GM10266 (cell line): ENCODE data around the gene AKAP6.

Experiments used
- DNase-seq: peaks from one replicate; pipeline ENCODE4 v3.0.0; 2012; ENCODE audit errors: extremely low spot score
- TF ChIP-seq, protein P1 (sequence below): IDR thresholded peaks from 2 replicates; pipeline ENCODE4 v1.5.1; 2012; ENCODE audit warnings: mild to moderate bottlenecking, low read depth; ENCODE audit not compliant: control insufficient read depth, insufficient read depth; ENCODE audit errors: missing control alignments

The AKAP6 gene

DNA sequence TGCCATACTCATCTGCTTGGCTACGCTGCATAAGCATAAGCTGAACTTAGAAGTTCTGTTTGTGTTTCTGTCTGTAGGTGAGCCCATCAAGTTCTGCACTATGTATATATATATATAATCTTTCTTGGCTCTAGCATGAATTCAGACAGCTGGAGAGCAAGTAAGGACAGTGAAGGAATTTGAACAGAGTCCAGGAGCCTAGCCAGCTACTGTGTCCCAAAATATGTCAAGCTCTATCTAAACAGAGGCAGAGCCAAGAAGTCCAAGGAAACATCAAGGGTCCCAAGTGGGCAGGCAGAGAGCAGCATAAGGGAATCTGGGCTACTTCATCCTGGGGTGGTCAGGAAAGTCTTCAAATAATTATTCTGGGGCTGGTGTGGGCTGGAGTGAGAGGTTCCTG is 491.1 kb downstream of the AKAP6 start:
- TF ChIP-seq, protein P1, sequence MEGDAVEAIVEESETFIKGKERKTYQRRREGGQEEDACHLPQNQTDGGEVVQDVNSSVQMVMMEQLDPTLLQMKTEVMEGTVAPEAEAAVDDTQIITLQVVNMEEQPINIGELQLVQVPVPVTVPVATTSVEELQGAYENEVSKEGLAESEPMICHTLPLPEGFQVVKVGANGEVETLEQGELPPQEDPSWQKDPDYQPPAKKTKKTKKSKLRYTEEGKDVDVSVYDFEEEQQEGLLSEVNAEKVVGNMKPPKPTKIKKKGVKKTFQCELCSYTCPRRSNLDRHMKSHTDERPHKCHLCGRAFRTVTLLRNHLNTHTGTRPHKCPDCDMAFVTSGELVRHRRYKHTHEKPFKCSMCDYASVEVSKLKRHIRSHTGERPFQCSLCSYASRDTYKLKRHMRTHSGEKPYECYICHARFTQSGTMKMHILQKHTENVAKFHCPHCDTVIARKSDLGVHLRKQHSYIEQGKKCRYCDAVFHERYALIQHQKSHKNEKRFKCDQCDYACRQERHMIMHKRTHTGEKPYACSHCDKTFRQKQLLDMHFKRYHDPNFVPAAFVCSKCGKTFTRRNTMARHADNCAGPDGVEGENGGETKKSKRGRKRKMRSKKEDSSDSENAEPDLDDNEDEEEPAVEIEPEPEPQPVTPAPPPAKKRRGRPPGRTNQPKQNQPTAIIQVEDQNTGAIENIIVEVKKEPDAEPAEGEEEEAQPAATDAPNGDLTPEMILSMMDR, result no peak
- no peak for DNase-seq

DNA sequence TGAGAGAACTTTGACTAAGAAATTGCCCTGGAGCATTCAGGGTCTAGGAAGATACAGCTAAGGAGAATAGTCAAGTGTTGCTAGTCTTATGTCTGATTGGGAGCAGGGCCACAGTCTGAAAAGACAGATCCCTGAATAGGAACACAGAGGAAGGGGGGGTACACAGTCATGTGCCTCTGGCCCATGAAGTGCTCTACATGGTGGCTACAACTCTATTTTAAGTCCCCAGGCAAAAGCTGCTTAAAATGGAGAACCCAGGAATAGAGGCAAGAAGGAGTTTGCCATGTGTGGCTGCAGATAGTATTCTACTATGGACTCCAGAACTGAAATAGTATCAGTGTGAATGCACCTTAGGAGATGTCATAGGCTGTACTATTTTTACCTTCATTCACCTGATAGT is 491.6 kb downstream of the AKAP6 start:
- no peak for DNase-seq
- TF ChIP-seq, protein P1, result no peak

DNA sequence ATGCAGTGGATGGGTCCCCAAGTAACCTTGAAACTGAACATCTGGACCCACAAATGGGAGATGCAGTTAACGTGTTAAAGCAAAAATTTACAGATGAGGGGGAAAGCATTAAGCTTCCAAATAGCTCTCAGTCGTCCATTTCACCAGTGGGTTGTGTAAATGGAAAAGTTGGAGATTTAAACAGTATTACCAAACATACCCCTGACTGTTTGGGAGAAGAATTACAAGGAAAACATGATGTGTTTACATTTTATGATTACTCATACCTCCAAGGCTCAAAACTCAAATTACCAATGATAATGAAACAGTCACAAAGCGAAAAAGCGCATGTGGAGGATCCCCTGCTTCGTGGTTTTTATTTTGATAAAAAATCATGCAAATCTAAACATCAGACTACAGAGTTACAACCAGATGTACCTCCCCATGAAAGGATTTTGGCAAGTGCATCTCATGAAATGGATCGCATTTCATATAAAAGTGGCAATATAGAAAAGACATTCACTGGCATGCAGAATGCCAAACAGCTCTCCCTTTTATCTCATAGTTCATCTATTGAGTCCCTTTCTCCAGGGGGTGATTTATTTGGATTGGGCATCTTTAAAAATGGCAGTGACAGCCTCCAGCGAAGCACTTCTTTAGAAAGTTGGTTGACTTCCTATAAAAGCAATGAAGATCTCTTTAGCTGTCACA is 493.0 kb downstream of the AKAP6 start:
- DNase-seq, result no peak

DNA sequence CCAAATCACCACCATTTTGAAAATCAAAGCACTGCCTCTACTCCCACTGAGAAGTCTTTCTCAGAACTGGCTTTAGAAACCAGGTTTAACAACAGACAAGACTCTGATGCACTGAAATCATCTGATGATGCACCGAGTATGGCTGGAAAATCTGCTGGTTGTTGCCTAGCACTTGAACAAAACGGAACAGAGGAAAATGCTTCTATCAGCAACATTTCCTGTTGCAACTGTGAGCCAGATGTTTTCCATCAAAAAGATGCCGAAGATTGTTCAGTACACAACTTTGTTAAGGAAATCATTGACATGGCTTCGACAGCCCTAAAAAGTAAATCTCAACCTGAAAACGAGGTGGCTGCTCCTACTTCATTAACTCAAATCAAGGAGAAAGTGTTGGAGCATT is 494.6 kb downstream of the AKAP6 start:
- TF ChIP-seq, protein P1, result no peak
- no peak for DNase-seq

More for the DNA sequence above, 493.0 kb downstream of the AKAP6 start:
- TF ChIP-seq, protein P1, result no peak

DNA sequence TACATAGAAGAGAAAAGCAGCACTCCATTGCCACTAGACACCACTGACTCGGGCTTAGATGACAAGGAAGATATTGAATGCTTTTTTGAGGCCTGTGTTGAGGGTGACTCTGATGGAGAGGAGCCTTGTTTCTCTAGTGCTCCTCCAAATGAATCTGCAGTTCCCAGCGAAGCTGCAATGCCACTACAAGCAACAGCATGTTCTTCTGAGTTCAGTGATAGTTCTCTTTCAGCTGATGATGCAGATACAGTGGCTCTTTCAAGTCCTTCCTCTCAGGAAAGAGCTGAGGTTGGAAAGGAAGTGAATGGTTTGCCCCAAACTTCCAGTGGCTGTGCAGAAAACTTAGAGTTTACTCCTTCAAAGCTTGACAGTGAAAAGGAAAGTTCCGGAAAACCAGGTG is 495.1 kb downstream of the AKAP6 start:
- TF ChIP-seq, protein P1, result no peak

DNA sequence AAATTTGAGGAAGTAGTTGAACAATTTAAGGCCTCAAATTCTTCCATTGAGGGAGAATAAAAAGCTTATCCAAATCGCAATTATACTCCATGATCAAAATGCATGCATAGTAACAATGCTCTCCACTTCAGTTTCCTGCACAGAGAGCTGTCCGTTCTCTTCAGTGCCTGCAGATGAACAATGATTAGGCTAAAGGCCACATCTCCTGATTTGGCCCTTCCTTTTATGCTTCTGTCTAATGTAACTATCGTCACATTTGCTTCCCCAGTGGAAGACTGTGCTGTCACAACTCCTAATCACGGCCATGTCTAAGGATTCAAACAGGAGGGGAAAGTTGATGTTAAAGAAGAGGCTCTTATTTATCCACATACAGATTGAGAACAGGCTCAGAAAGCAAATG is 496.0 kb downstream of the AKAP6 start:
- no peak for DNase-seq
- TF ChIP-seq, protein P1, result no peak

More for the DNA sequence above, 495.1 kb downstream of the AKAP6 start:
- DNase-seq, result no peak

DNA sequence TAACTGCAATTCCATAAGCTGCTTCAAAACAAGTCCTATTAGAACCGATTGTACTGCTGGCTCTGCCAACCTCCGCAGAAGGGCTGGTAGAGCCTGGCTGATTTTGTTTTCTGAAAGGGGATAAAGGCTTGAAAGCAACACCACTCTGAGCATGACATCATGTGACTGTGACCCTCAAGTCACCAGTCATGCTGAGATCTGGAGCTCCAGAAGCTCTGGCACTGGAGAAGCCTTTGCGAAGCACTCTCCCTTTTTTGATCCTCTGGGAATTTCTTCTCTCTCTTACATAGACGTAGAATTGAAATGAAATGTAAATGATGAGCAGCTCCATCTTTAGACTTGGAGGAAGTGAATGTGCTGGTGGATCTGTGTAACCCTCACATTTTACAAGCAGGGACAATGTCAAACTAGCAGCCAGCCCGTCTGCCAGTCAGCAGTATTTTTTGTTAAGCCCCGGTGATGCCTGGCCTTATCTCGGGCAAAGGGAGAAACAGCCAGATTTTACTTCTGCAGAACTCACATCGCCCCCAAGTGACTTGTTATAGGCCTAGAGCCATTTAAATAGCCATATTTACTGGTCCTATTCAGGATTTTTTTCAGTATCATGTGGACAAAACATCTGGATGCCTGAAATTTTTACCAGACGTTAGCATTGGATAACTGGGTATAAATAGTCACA is 497.4 kb downstream of the AKAP6 start:
- DNase-seq, result no peak
- TF ChIP-seq, protein P1, result no peak
